Caki2 (cell line): ENCODE data around the gene TEKT5. TPM values are rescaled to one million over a fixed set of nuclear protein-coding genes. Genes with fewer than 3 reads are reported as not detected.

ENCODE experiments used
- DNase-seq: peaks from one replicate; pipeline ENCODE4 v3.0.0-alpha.2; 2015; ENCODE audit warnings: low read depth
- in situ Hi-C: cut with HindIII; loops from 2 replicates; pipeline ENCODE4 v1.10.0; 2016; ENCODE audit warnings: low sequenced_read_pairs, low pct_unique_long_range_greater_than_20kb, mixed read lengths
- total RNA-seq: library from RNA; depleted of rRNA; stranded (reverse); fragments of >200 nt; shearing (Covaris generic); gene quantifications from 2 replicates; pipeline ENCODE4 v1.2.3, GENCODE V29; 2014; ENCODE audit warnings: low replicate concordance

TEKT5 gene
- total RNA-seq, 1 experiment from 2014 or later, result not detected

DNA sequence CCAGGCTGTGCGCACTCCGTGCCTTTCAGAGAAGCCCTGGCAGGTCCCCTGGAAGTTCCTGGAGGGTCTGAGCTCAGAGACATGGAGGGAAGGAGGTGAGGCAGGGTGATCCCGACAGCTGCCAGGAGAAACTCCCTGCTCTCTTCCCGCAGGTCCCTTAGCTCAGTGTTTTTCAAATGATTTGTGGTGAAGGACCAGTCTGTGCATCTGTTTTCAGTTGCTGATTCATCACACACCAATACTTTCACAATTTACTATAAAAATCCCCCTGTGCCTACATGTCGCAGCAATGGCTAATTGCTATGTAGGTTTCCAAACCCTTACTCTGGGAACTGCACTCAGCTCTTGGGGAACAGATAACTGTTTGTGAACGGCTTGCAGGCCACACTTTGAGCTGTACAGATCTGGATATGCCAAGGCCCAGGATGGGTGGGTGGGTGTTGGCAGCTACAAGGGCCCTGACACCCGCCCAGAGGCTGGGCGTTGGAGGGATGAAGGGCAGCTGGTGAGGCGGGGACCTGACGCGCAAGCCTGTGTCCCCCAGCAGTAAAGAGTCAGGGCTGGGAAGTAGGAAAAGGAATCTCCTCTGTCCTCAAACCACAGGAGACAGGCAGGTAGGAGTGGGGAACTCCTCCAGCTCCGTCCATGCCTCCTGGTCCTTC is 93.8 kb downstream of the TEKT5 start:
- DNase-seq, result no peak
- in situ Hi-C loops, result no loop called here

DNA sequence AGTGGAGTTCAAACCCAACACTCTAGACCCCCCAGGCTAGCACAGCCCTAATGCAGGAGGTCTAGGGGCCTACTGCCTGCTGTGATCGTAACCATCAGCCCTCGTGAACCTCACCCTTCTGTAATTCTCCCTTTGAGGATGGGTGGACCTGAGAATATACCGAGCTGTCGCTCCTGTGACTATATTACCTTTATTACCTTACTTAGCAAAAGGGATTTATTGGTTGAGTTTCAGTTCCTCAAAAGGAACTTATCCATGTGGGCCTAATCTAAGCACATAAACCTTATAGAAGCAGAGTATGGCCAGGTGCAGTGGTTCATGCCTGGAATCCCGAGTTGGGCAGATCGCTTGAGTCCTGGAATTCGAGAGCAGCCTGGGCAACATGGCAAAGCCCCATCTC is 95.1 kb downstream of the TEKT5 start:
- in situ Hi-C loops, result no loop called here
- no peak for DNase-seq

DNA sequence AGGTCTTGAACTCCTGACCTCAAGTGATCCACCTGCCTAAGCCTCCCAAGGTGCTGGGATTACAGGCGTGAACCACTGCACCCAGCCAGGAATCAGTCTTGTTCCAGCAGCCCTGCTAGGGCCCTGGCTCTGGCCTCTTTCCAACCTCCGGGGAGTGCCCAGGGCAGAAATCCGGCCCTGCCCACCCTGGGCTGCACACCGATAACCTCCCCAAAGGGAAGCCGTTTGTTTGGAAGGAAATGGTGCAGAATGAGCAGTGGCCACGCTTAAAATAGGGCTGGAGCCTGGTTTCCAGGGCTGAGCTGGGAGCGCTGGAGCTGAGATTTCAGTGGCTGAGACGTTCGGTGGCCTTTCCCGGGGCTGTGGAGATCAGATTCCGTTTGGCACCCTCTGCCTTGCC is 96.6 kb downstream of the TEKT5 start:
- DNase-seq, result no peak
- in situ Hi-C loops, result no loop called here

DNA sequence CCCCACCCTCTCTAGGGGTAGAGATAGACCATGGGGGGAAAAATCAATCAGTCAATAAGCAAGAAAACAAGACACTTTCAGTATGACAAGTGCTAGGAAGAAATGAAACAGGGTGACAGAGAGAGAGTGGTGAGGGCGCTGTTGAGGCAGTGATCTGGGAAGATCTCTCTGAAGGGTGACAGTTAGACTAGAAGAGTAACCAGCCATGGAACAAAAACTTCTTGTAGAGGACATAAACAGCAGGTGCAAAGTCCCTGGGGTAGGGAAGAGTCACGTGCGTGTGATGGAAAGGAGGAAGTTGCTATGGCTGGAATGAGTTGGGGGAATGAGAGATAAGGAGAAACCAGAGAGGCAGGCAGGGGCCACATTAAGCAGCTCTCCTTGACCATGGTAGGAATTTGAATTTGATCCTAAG is 97.5 kb downstream of the TEKT5 start:
- in situ Hi-C loops, result no loop called here
- DNase-seq, result no peak

DNA sequence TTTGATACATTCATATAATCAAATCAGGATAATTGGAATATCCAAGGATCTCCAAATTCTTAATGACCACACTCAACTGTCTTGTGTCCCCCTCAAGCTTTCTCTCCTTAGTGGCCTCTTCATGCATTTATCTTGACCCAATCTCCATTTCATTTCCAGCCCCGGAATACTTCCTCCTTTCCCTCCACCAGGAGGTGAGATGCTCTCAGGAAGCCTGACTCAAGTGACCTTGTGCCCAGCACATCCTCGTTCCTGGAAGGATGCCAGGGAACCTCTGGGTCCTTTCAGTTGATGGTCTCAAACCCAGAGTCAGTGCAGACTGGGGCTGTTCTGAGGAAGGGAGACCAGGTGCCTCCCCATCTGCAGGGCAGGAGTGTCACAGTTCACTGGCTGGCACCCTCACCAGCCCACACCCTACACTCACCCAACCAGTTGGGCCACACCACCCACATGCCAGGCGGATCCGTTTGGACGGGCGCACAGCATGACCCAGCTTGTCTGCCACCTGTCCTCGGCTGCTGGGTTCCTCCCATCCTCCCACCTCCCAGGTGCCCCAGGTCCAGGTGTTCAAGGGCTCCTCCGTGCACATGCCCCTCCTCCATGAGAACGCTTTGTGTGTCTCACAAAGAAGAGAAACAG is 100.3 kb downstream of the TEKT5 start:
- no peak for DNase-seq
- in situ Hi-C loops, result no loop called here

DNA sequence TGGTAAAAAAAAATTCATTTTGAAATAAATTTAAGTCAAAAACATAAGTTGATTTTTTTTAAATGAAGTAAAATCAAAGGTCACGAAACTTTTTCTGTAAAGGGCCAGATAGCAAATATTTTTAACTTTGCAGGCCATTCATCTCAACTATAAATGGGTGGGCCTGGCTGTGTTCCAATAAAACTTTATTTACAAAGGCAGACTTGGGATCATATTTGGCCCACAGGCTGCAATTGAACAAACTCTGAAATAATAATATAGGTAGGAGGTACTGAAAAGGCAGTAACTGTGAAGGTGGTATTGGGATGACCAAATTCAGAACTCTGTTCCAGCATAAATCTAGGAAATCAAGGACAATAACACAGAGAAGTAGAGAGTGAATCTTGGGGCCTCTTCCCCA is 102.1 kb downstream of the TEKT5 start:
- DNase-seq, result no peak
- in situ Hi-C loops, result no loop called here

DNA sequence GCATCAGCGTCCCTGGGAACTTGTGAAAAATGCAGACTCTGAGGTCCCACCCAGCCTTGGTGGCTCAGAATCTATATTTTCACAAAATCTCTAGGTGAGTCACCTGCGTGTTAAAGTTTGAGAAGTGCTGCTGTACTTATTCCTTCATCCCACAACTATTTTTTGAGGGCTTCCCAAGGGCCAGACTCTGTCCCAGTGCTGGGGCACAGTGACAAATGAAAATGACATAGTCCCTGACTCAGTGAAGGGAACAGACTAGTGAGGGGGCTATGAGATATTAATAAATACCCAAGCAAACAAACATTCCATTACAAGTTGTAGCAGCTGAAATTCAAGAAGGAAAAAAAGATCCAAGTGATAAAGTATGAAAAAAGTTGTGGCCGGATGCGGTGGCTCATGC is 104.4 kb downstream of the TEKT5 start:
- no peak for DNase-seq
- in situ Hi-C loops, result no loop called here

DNA sequence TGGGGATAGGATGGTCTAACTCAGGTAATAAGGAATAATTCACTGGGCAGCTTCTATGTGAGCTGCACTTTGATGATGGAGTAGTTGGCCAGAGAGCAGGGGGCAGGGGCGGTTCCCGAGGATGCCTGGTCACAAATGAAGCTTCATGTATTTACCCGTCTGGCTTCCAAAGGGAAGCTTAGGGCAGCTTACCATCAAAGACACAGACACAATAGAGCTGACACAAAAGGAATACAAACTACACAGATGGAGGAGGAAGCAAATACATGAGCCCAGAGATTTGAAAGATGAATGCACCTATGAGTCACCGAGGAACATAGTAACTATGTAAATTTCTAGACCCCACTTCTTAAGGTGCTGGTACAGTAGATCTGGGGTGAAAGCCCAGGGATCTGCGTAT is 105.6 kb downstream of the TEKT5 start:
- in situ Hi-C loops, result no loop called here
- no peak for DNase-seq

DNA sequence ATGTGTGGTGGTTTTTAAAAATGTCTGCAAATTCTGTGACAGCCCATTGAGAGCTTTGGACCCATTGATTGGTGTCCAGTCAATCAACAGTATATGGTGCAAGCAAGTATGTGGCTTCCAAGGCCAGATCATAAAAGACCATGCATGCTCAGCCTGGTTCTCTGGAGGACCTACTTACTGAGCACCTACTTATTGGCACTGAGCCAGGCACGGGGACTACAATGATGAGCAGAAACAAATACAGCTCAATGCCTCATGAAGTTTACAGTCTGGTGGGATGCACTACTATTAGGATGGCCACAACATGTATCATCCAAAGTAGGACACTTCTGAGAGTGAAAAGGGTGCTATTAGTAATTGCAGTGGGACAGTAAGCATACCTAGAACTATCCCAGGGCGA is 107.1 kb downstream of the TEKT5 start:
- in situ Hi-C loops, result no loop called here

DNA sequence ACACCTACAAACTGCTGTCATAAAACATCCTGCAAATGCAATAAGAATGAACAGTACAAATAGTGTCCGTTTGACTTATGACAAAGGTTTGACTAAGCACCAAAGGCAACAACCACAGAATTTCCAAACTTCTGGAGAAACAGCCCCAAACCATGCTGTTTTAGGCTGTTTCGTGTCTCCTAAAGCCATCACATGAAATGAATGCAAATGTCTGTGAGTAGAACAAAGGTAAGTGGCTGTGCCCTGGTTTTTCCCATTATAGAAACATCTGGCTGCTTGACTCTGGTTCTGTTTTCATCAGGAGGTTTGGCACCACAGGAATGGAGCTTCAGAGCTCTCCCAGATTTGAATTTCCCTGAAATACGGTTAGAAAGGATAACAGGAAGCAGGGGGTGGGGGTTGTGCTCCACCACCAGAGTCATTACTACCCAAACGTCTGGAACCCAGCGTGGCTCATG is 109.7 kb downstream of the TEKT5 start:
- in situ Hi-C loops, result no loop called here
- DNase-seq, result no peak

More for the DNA sequence above, 107.1 kb downstream of the TEKT5 start:
- DNase-seq, result no peak

DNA sequence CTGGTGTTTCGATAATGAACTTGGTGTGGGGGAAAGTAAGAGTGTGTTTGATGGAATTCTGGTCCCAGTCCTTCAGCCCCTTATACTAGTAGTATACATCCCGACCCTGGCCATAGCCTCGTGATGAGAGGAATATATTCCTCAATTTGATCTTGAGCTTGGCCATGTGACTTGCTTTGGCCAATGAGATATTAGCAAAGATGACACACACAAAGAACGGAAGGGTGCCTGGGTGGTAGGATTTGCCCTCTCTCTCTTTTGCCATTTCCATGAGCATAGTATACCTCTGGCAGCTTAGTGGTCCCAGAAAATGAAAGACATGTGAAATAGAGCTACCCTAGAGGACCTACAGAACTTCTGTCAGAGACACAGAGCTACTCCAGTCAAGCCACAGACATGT is 111.5 kb downstream of the TEKT5 start:
- in situ Hi-C loops, result no loop called here
- no peak for DNase-seq

DNA sequence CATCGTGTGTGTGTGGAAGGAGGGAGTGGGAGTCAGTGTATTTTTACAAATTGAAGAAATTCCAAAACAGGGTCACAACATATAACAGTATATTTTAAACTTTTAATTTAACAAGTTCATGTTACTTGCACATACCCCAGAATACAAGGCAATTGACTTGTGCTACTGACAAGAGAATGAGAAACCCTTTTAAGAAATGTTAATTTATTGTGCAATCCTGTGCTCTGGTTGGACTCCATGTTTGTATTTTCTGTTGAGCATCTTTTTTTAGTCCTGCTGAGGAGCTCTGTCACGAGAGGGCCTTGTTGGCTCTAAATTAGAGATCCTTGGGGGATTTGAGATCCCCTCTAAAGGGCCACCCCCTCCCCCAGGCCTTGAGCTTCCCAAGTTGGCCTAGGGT is 113.2 kb downstream of the TEKT5 start:
- DNase-seq, result no peak
- in situ Hi-C loops, result no loop called here

DNA sequence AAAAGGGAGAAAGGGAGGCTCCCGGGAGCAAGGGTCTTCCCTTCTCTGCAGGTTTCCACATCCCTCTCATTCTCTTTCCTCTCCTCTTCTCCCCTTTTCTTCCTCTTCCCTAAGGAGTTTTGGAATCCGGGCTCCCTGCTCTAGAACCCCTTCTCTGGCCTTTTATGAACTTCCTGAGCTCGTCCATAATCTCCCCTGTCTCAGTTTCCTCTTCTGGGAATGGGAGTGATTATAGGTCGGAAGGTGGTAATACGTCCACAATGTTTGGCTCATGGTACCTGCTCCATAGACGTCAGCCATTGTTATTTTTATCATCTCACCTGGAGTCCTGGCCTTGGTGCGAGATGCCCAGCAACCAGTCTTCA is 113.9 kb downstream of the TEKT5 start:
- no peak for DNase-seq
- in situ Hi-C loops, result no loop called here

DNA sequence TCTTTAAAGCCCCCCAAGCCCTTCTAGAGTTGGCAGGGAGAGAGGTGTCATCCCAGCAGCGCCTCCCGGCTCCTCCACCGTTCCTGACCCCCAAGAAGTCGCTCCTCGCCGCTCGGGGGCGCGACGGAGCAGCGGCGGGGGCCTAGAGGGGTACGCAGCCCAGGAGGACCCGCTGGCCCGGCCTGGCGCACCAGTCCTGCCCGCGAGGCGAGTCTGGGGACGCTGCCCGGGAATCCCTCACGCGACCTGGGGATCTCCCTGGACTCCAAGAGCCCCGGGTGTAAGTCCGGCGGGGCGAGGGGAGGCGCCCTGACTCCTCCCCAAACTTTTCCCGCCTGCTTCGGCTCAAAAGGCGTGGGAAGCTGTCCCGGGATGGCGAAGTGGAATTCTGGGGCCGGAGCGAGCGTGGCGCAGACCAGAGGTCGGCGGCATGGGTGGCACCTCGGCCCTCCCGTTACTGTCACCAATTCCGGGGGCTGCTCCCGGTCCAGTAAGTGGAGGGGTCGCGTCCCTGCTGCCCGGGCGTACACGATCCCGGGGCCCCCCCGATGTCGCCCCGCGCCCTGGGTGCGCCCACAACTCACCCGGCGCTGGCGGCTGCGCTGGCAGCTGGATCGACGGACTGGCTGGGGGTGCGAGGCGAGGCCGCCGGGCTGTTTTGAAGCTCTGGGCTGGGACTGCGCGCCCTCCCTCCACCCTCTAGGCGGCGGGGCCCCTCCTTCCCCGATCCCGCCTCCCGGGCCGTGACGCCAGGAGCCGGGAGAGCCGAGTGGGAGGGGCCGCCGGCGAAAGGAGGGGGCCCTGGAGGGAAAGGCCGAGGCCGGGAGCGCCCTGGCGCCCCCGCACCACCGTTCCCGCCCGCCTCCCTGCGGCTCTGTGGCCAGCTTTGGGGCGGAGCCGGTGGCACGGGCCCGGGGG is 114.5 kb downstream of the TEKT5 start, which contains the start of gene EMP2:
TSS of gene EMP2 (minus strand) at position 634 of the 918 bp plus-strand sequence. CDS start 32,981 bp downstream, outside the sequence.
- in situ Hi-C loops, result no loop called here

DNA sequence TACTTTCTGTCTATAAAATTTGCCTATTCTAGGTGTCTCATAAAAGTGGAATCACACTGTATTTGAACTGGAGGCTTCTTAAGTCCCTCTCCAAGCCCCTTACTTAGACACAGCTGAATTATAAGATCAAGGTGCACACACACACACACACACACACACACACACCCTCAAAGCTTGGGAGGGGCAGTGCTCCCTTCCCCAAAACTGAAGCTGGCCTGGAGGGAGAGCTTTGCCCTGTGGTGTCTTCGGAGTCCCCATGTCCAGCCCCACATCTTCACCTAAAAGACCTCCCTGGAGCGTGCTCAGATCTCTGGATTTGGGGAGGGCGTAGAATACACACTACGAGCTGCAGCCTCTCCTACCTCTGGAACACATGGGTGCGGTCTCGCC is 115.2 kb downstream of the TEKT5 start:
- in situ Hi-C loops, result no loop called here
- DNase-seq, result no peak

More for the DNA sequence above, 114.5 kb downstream of the TEKT5 start, which contains the start of gene EMP2:
- peak; percentile 76 for DNase-seq

DNA sequence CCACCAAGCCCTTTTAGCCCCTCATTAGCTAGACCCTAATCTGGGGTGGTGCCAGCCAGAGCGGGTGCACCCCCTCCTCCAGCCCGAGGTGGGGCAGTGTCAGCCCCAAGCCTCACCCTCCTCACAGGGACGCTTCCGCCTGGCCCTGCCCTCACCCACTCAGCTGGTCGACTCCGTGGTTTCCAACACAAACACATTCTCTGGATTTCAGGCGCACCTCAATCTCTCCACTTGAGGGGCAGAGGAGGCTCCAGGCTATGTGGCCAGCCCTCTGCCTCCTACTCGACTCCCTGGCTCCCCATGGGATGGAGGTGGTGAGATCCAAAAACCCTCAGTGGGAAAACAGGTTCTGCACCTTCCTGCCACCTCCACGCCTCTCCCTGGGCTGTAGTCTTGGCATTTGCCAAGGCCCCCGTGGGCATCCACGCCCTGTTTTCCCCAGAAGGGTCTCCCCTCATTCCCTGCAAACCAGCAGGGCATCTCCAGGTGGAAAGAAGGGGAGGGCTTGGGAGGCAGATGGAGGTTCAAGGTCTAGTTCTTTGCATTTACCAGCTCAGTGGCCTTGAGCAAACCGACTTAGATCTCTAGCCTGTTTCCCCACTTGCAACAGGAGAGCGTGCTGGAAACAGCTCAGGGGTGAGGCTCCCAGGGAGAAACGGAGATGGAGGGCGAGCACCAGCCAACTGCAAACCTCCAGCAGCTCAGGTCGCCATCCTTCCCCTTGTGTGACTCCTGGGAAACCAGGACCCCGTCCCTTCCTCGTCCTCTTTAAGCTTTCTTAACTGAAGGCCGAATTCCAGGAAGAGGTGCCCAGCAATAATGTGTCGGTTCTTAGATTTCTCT is 116.0 kb downstream of the TEKT5 start:
- in situ Hi-C loops, result no loop called here
- no peak for DNase-seq
